NCI-H748 (cell line): Measurements from ENCODE around the gene CLCN4.

Experiments used
- DNase-seq: peaks from one replicate; lab custom pipeline; 2025; ENCODE audit not compliant: unreplicated experiment; lab: John Stamatoyannopoulos, UW

CLCN4 gene

DNA sequence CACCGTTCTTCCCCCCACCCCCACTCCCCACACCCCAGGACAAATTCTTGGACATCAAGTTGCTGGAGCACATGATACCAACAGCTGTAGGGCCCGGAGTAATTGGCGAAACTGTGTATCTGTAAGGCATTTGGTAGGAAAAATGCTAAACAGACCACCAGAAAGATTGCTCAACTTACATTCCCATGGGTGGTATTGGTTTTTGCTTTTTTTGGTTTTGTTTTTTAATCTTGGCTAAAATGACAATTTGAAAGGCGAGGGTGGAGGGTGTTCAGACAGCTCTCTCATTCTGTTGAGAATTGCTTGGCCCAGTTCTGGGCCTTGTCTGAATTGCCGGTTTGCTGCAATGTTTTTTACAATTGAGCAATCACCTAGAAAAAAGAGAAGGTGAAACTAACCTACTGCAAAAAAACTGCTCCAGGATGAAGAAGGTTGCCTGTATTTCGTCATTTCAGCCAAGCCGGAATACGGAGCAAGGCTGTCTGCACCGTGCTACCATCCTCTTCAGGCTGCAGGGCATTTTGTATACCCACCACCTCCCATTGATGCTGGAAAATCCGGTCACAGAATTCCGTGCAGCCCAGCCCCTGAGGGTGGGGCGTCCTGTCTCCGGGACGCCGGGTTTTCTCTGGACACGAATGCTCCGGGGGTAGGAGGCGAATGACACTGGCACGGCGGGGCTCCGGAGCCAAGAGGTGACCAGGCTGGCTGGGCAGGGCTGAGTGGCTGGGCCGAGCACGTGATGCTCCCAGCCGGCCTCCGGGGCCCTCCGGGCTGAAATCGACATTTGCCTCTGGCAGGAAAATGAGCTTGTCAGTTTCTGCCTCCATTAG lies at the start of gene CLCN4:
Gene CLCN4 (plus strand): TSS at position 777 of the 833 bp plus-strand sequence. CDS start 28,058 bp downstream, outside the sequence.
- DNase-seq = peak; percentile 81

DNA sequence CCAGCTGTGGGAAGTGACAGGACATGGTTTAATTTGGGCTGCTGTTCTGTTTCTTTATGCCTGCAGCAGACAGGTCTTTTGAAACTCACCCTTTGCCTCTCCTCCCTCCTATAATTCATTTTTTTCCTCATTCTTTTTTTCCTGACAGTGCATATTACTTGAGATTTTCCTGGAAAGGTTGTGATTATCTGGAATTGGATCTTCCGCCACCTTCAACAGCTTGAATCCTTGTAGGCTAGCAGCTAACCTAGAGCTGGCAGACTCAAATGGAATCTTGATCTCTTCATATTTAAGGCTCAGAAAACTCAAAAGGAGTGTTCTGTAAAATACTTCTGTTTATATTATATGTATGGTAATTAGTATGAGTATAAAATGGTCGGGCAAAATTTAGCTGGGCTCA lies 49.3 kb upstream of the CLCN4 start:
- DNase-seq = no peak

DNA sequence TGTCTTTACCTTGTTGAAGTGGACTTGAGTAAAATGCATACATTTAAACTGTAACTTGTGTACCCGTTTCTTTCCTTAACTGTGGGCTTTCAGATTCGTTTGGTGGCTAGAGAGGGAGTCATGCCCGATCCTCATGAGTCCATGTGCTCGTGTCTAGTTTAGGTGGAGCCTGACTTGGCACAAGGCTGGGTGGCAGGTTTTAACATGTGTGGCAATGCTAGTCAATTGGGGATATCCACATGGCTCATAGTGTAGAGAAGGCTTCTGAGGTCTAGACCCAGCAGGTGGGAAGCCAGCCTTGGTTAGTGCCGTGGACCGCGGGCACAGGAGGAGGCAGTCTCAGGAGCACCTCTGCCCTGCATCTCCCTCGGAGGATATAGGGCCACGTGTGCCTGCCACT lies 48.5 kb upstream of the CLCN4 start:
- no peak for DNase-seq

DNA sequence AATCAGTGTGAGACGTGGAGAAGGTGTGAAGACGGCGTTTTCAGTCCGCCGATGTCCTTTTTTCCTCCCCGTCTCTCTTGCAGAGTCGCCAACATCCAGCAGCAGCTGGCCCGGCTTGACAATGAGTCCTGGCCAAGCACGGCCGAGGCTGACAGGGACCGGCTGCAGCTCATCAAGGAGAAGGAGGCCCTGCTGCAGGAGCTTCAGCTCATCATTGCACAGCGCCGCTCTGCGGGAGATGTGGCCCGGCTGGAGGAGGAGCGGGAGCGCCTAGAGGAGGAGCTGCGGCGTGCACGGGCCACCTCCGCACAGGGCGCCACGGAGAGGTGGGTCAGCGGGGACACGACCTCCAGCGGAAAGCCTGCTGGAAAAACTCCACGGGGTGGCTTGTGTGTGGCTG lies 47.1 kb upstream of the CLCN4 start:
- no peak for DNase-seq

DNA sequence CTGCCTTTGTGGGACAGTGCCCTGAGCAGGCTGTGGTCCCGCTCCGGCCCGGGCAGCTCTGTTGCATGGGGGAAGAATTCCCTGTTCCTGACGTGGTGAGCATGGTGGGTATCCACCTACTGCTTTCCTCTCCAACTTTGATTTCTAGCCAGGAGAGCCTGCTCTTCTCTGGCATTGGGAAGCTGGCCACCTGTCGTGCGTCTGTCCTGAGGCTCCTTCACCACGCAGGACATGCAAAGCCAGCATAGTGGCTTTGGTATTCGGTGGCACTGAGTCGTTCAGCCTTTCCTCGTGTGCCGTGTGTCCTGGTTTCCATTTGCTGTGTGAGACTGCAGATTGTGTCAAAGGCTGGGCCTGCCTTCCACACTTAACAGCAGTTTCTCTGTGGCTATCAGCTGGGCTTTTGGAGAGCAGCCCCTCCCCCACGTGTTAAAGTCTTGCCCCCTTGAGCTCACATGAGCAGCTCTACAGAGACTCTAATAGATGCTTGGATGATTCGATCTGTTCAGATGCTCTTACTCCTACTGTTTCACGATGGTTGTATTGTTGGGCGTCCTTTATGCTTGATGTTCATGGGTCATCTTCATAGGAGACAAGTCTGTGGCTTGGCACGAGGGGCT lies 46.3 kb upstream of the CLCN4 start:
- DNase-seq = no peak

DNA sequence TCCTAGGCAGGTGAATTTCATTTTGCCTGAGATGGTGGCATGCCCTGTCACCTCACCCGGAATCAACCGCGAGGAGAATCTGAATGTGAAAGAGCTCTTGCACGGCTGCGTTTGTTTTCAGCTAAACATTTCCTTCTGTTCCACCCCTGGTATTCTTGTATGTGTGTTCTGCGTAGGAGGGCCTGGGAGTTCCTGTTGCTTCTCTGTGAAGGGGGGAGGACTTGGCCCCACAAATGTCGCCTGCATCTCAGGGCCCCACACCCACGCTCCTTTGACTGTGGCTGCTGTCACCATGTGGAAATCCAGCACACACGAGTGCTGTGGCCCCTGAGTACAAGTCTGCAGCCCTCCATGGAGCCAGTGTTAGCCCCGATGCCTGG lies 45.8 kb upstream of the CLCN4 start:
- no peak for DNase-seq

DNA sequence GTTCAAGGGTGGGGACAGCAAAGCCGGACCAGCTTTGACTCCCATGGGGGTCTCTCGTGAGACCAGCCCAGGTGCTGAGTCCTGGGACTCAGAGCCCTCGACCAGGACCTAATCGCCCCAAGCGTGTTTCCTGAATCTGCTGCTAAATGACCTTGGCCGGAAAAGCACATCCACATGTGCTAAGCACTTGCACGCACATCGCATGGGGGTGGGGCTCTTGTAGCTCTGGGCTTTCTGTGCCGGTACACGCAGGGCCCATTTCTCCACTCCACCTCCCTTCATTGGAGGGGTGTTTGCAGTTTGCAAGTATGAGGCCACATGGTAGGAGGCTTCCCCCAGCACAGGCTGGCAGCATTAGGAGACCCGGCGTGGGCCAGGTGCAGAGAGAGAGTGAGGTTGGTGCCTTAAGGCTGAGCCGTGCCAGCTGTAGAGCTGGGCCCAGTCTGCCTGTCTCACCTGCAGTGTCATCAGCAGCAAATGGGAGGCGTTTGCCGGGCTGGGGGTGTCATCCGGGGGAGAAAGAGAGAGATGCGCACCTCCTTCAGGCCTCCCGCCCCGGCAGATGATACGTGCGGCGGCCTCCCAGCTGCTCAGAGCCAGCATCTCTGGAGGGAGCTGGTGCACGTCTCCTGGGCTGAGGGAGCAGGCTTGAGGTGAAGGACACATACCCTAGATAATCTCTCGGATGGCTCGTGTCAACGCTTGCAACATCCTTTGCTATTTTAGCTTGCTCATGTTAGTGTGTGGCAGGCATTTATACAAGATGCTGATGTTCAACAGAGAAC lies 45.2 kb upstream of the CLCN4 start:
- DNase-seq = no peak

DNA sequence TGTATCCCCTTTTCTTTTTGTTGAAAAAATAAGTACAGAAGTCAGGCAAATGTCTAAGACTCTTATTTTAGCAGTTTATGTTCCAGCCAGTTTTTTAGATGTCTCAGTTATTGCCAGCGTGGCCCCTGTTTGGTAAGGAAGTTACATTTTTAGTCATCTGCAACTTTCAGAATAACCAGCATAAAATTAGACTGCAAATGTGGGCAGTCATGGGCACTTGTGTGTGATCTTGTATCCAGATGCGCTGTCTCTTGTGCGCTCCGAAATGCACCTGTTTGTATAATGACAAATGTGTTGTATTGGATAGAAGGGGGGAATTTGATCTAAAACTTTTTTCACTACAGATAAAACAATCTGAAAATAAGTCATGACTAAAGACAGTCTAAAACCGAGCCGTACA lies 44.3 kb upstream of the CLCN4 start:
- no peak for DNase-seq

DNA sequence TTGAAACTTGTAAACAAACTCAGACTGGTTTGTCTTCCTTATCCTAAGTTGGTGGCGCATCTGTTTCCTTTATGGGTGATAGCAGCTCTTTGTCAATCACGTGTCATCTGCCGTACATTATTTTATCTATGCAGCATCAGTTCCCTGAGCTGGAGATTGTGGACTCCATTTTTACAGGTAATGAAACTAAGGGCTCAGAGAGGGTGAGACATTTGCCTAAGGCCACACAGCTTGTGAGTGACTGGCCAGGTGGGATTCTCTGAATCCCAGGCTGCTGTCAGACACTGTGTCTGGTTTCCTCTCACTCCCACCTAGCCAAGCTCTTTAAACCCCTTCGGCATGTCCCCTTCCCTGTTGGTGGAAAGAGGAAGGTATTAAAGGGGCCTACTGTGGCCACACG lies 41.7 kb upstream of the CLCN4 start:
- no peak for DNase-seq

DNA sequence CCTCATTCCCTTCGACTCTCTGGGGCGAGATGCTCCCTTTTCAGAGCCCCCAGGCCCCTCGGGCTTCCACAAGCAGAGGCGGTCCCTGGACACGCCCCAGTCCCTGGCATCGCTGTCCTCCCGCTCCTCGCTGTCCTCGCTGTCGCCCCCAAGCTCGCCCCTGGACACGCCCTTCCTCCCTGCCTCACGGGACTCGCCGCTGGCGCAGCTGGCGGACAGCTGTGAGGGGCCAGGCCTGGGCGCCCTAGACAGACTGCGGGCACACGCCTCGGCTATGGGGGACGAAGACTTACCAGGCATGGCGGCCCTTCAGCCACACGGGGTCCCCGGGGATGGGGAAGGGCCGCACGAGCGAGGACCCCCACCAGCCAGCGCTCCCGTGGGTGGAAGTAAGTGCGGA lies 39.5 kb upstream of the CLCN4 start:
- DNase-seq = no peak

DNA sequence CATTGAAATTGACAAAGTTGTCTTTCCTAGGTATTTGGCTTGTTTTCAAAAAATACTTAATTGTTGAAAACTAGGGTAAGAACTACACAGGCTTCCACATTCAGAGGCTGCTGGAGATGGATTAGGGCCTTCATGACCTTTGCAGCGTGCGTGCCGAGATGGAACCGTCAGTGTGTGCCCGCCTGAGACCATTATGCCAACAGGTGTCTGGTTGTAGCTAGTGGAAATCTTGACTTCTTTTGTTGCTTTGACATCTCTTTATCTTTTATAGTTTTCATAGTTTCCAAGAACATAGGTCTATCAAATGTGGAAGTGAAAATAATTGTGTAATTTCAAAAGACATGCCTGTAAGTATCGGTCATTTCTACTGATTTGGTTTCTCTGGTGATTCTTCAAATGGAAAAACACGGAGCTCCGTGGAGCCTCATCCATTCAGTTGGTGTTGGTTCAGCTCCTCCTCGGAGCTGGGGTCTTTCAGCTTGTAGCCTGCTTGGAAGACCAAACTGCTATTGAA lies 38.9 kb upstream of the CLCN4 start:
- no peak for DNase-seq

DNA sequence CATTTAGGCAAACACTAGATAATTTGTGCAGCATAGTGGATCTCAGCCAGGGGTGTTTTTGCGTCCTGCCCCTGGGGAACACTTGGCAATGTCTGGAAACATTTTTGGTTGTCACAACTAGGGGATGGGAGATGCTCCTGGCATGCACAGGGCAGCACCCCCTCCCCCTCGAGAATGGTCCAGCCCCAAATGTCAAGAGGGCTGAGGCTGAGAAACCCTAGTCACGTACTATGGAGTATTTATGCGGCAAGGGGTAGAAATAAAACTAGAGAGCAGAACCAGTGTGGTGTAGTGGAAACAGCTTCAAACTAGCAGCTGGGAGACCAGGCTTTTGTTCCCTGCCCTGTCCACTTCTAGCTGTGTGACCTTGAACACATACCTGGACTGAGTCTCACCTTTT lies 38.2 kb upstream of the CLCN4 start:
- no peak for DNase-seq

DNA sequence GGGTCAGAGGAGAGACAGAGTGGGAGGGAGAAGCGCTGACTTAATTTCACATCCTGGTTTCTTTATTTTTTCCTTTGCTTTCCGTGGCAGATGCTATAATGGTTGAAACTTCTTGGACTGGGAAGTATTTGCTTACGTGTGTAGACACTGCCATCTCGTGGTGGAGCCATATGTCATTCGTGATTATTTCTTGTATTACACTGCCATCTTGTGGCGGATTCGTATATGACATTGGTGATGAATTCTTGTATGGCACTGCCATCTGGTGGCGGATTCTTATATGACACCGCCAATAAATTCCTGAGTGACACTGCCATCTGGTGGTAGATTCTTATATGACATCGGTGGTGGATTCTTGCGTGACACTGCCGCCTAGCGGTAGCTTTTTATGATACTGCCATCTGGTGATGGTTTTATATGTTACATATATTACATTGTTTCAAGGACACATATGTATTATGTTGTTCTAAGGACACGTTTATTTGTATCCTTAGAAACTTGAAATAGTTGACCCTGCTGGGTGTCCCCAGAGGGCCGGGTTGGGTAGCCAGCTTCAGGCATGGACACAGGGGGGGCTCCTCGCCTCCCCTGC lies 37.3 kb upstream of the CLCN4 start:
- DNase-seq = peak; percentile 71

DNA sequence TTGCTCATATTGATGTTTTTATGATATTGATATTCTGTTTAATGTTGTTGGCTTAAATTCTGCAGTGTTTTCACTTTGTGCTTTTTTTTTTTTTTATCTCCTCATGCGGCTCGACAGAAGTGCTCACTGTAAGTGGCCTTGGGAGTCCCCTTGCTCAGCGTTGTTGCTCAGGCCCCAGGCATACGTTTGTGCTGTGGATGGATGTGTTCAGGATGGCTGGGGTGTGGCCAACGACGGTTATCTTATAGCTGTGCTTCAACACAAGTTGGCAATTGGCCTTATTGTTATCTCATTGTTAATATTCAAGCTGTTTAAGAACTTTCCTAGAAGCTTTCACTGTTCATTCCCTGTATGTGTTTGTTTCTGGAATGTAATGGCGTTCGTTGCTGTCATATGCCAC lies 36.4 kb upstream of the CLCN4 start:
- no peak for DNase-seq

DNA sequence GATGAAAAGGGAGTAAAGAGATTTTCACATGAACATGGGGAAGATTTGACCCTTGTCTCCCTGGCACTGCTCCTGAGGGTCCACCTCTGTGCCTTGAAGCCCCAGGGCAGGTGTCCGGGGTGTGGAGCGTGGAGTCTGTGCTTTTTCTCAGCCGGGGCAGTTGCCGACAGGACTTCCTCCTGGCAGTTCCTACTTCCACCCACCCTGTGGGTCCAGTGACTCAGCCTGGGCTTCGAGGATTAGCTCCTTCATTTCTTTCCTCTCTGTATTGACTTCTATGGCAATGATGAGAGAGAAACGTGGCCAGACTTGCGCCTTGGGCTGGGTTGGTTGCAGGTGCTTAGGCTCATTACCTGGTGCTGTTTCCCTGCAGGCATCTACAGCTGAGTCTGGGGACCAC lies 35.9 kb upstream of the CLCN4 start:
- DNase-seq = no peak

DNA sequence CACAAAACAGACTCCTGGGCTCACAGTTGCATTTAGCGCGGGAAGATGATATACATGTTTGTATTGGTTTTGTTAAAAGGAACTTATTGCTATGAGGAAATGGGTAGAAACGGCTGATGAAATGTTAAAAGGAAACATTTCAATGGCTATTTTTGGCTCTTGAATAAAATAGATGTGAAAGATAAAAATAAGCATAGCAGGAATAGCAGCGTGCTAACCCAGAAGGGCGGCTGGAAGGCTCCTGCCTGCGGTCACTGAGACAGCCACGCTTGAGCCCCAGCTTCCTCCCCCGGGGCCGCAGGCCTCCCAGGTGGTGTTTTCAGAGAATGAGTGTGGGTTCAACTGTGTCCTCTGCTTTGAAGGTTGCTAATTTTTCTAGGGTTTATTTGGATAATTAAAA lies 35.0 kb upstream of the CLCN4 start:
- DNase-seq = no peak

DNA sequence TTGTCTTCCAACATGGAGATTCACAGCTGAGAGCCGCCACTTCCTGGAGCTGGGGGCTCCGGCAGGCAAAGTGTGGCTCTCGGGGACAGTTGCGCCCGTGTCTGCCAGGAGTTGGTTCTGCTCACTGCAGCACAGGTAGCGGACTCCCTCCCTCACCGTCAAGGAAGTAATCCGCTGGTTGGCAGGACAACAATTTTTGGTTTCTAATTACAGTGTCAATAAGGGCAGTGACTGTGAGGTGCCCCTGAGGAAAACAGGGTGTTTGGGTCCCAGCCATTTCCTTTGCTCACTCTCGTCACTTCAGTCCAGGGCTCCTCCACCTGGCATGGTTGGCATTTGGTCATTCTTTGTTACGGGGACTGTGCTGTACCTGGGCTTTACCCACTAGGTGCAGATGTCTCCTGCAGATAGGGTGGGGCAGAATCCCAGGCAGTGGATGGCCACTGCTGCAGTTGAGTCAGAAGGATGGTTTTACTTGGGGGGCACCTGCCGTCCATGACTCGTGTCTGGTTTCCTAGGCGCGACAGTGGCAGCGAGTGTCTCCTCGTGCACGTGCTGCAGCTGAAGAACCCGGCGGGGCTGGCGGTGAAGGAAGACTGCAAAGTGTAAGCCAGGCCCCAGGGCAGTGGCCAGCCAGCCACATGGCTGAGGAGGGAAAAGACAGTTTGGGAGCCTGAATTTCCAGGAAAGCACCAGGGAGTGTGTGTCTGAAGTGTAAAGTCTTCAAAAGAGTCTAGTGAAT lies 32.1 kb upstream of the CLCN4 start:
- DNase-seq = peak; percentile 15

DNA sequence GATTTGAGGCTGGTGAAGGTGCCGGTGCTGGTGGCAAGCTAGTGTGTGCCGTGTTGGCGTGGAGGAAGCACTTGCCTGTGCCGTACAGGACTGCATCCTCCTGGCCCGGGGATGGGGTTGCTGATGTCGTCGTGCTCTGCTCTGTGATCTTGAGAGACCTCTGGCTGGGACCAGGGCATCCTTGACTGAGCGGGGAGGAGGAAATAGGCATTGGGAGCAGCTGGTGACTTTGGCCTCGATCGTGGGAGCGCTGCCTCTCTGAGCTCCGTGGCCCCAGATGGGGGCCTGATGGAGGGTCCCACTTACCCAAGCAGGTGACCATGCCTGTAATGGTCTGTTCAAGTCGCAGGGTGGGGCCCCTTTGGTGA lies 31.5 kb upstream of the CLCN4 start:
- no peak for DNase-seq

DNA sequence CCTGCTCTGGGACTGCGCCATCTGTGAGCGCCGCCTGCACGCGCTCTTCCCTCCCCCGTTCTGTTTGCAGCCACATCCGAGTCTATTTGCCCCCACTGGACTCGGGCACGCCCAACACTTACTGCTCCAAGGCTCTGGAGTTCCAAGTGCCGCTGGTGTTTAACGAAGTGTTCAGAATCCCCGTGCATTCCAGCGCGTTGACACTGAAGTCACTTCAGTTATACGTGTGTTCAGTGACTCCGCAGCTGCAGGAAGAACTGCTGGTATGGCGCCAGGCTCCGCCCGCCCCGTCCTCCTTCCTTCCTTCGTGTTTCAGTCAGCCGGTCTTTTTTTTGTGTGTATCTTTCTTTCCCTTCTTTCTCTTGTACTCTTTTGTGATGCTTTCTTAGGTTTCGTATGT lies 30.7 kb upstream of the CLCN4 start:
- DNase-seq = no peak

DNA sequence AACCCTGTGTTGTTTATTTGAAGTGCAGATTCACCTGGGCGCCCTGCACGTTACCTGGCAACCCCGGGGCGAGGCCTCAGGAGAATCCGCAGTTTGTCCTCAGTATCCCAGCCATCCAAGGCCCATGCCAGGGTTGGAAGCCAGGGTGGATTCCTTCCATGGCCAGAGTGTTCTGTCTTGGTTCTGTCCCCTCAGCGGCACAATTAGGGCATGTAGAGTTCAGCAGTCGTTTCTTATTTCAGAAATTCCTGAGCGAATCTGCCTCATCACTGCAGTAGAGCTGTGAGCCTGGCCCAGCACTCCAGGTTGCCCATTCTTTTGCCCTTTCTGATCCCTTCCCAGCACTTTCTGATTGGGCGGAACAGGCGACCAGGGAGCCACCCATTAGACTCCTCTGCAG lies 29.9 kb upstream of the CLCN4 start:
- DNase-seq = no peak

DNA sequence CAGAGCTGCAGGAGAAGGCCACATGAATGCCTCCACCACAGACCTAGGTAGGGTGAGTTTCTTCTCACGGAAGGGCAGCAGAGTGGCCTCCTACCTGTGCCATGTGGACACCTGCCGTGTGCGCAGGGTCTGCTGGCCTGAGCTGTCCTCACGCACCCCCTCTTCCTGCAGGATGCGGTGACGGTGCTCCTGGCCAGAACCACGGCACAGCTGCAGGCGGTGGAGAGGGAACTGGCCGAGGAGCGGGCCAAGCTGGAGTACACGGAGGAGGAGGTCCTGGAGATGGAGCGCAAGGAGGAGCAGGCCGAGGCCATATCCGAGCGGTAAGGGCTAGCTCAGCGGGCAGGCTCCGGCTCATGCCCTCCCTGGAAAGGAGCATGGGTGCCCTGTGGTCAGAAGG lies 28.4 kb upstream of the CLCN4 start:
- no peak for DNase-seq
